ENCODE data around the gene CIC. TPM values are rescaled to one million over a fixed set of nuclear protein-coding genes. Genes with fewer than 3 reads are reported as not detected.

CIC gene
- total and polyA plus RNA-seq, 2 donors from 2014 or later = 18.8 to 90.9 TPM

DNA sequence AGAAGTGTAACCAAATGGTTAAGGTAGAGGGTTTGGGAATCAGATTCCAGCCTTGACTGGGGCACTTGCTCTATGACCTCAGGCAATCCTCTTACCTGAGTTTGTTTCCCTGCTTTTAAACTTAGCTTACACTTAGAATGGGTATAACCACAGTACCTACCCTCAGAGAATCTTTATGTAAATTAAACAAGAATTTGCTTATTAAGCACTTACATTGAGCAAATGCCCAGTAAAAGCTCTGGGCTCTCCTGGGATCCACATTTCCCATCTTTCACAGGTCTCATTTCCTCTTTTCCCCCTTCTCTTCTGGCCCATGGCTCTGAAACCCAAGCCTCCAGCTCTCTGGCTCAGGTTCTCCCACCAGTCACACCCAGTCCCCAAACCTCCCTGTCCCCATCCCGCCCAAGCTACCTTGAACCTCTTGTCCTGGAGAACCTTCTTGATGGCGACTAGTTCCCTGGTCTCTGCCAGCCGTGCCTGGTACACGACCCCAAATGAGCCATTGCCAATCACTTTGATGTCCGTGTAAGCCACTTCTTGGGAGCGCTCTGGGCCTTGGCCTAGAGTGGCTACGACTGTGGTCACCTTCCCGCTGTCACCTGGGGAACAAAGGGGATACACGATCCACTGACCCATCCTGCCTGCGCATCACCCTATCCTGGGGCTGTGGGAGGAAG lies 29.4 kb upstream of the CIC start:
- peaks cover 0 to 14% (median 5%) of the 10 kb centered on the region in 3 donors for H3K36me3 ChIP-seq (ENCODE audit: control insufficient read depth in 2 of 3, insufficient read depth in 3 of 3, low read length in 3 of 3)
- no peak overlapping the region for H3K9ac ChIP-seq (ENCODE audit: low read length in 3 of 3)
- intact Hi-C loops (cut with DNase I) = no loop called here
- no peaks in the 10 kb centered on the region for H3K27me3 ChIP-seq (ENCODE audit: control insufficient read depth, insufficient read depth, low read length)
- DNase-seq (peak in 1 of 5 donors; percentile 38), FAIRE-seq (no peak)
- no peaks in the 10 kb centered on the region for H3K9me3 ChIP-seq (ENCODE audit: control insufficient read depth in 2 of 3, insufficient read depth in 1 of 3, low read length in 3 of 3)
- H3K4me3 ChIP-seq (ENCODE audit: low read length in 3 of 3) = no peak overlapping the region
- no peak overlapping the region for H3K27ac ChIP-seq (ENCODE audit: low read depth in 2 of 2, low read length in 2 of 2)
- peaks cover 0 to 11% (median 7%) of the 10 kb centered on the region in 3 donors for H3K4me1 ChIP-seq (ENCODE audit: control insufficient read depth in 2 of 3, insufficient read depth in 2 of 3, low read depth in 1 of 3, low read length in 3 of 3)
- TF ChIP-seq, protein P1, sequence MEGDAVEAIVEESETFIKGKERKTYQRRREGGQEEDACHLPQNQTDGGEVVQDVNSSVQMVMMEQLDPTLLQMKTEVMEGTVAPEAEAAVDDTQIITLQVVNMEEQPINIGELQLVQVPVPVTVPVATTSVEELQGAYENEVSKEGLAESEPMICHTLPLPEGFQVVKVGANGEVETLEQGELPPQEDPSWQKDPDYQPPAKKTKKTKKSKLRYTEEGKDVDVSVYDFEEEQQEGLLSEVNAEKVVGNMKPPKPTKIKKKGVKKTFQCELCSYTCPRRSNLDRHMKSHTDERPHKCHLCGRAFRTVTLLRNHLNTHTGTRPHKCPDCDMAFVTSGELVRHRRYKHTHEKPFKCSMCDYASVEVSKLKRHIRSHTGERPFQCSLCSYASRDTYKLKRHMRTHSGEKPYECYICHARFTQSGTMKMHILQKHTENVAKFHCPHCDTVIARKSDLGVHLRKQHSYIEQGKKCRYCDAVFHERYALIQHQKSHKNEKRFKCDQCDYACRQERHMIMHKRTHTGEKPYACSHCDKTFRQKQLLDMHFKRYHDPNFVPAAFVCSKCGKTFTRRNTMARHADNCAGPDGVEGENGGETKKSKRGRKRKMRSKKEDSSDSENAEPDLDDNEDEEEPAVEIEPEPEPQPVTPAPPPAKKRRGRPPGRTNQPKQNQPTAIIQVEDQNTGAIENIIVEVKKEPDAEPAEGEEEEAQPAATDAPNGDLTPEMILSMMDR (IDR thresholded peaks at IDR 0.05; ENCODE audit: borderline replicate concordance, extremely low read depth, insufficient read depth) = no peak

DNA sequence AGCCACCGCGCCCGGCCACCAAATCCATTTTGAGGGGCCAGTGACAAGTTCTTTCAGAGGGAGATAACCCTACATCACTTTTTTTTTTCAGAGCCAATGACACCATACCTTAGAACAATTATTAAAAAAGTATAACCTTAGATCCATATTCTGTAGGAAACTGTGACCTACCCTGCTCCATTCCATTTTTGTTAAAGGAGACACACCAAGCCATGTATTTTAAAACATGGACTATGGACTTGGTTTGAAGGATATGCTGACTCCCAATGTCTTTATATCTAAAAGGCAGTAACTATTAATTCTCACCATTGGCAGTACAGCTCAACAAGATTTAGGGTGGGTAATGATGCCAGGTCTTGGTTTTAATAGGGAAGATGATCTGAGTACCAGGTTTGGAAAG lies 27.8 kb upstream of the CIC start:
- Histone ChIP-seq H3K9ac (ENCODE audit: low read length in 3 of 3) (peak overlapping the region; percentile 42 to 96 (median 56)), H3K36me3 (ENCODE audit: control insufficient read depth in 2 of 3, insufficient read depth in 3 of 3, low read length in 3 of 3) (peaks cover 0 to 6% (median 0%) of the 10 kb centered on the region in 3 donors), H3K4me3 (ENCODE audit: low read length in 3 of 3) (peak overlapping the region; percentile 59 to 96 (median 95)), H3K27ac (ENCODE audit: low read depth in 2 of 2, low read length in 2 of 2) (no peak overlapping the region), H3K4me1 (ENCODE audit: control insufficient read depth in 2 of 3, insufficient read depth in 2 of 3, low read depth in 1 of 3, low read length in 3 of 3) (peaks cover 0 to 17% (median 7%) of the 10 kb centered on the region in 3 donors), H3K27me3 (ENCODE audit: control insufficient read depth, insufficient read depth, low read length) (no peaks in the 10 kb centered on the region), H3K9me3 (ENCODE audit: control insufficient read depth in 2 of 3, insufficient read depth in 1 of 3, low read length in 3 of 3) (no peaks in the 10 kb centered on the region)
- DNase-seq = no peak
- TF ChIP-seq, protein P1 (IDR thresholded peaks at IDR 0.05; ENCODE audit: borderline replicate concordance, extremely low read depth, insufficient read depth) = no peak
- intact Hi-C loops (cut with DNase I) = no loop called here
- no peak for FAIRE-seq

DNA sequence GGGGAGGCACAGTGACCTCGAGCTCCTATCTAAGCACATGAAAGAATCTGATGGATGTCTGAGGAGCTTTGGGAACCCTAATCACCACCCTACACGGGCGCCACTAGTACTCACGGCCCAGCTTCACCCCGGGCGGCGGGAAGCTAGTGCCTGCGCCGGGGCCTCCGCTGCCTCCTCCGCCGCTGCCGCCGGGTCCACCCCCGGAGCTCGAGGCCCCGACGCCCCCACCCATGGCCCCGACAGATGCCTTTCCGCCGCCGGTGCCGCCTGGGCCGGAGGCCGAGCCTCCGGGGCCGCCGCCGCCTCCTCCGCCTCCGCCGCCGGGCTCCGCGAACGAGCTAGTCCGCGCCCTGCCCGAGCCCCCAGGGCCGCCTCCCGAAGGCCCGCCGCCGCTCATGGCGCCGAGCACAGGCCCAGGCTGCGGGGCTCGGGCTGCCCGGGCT lies 27.0 kb upstream of the CIC start:
- H3K9me3 ChIP-seq (ENCODE audit: control insufficient read depth in 2 of 3, insufficient read depth in 1 of 3, low read length in 3 of 3) = no peaks in the 10 kb centered on the region
- H3K36me3 ChIP-seq (ENCODE audit: control insufficient read depth in 2 of 3, insufficient read depth in 3 of 3, low read length in 3 of 3) = no peaks in the 10 kb centered on the region
- no peak for FAIRE-seq
- peak overlapping the region; percentile 16 to 50 for H3K27ac ChIP-seq (ENCODE audit: low read depth in 2 of 2, low read length in 2 of 2)
- intact Hi-C loops (cut with DNase I) = no loop called here
- H3K4me1 ChIP-seq (ENCODE audit: control insufficient read depth in 2 of 3, insufficient read depth in 2 of 3, low read depth in 1 of 3, low read length in 3 of 3) = peaks cover 0 to 18% (median 7%) of the 10 kb centered on the region in 3 donors
- H3K9ac ChIP-seq (ENCODE audit: low read length in 3 of 3) = peak overlapping the region; percentile 42 to 96 (median 56)
- TF ChIP-seq, protein P1 (IDR thresholded peaks at IDR 0.05; ENCODE audit: borderline replicate concordance, extremely low read depth, insufficient read depth) = no peak
- H3K27me3 ChIP-seq (ENCODE audit: control insufficient read depth, insufficient read depth, low read length) = no peaks in the 10 kb centered on the region
- H3K4me3 ChIP-seq (ENCODE audit: low read length in 3 of 3) = peak overlapping the region; percentile 59 to 96 (median 95)
- DNase-seq = no peak

Measured in kidney (tissue), 14 donors.